Prostate gland (tissue), 2 donors: ENCODE results near the gene PRRT4.

Experiments used
- POLR2AphosphoS5 ChIP-seq: sonication (generic); formaldehyde crosslinking; IDR thresholded peaks from one replicate; pipeline ENCODE4 v1.6.1; 2017; ENCODE audit warnings: antibody characterized with exemption
- TF ChIP-seq, protein P1 (sequence below), 4 experiments: fragments of 200-600 bp in 2 of 4; fragments of 450-650 bp in 2 of 4; sonication (generic) in 2 of 4; IDR thresholded peaks; 1 replicate in 3 of 4; 2 replicates in 1 of 4; pipeline ENCODE4 v1.5.1; 2016 to 2019; ENCODE audit warnings: antibody characterized with exemption in 4 of 4, mild to moderate bottlenecking in 2 of 4, moderate library complexity in 2 of 4

DNA sequence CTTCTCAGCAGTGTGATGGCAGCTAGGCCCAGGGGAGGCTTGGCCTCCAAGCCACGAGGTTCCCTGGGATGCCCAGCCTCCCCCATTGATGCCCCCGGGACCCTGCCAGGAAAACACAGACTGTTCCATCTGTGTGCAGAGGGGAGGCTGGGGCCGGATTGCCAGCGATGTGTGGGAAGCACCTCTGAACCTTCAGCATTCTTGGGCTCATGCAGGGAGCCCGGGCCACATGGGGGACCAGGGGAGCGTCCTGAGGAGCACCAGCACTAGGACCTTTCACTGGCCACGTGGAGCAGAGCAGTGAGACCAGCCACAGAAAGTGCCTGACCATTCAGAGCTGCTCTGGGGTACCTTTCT lies 45.7 kb upstream of the PRRT4 start:
- TF ChIP-seq, protein P1, sequence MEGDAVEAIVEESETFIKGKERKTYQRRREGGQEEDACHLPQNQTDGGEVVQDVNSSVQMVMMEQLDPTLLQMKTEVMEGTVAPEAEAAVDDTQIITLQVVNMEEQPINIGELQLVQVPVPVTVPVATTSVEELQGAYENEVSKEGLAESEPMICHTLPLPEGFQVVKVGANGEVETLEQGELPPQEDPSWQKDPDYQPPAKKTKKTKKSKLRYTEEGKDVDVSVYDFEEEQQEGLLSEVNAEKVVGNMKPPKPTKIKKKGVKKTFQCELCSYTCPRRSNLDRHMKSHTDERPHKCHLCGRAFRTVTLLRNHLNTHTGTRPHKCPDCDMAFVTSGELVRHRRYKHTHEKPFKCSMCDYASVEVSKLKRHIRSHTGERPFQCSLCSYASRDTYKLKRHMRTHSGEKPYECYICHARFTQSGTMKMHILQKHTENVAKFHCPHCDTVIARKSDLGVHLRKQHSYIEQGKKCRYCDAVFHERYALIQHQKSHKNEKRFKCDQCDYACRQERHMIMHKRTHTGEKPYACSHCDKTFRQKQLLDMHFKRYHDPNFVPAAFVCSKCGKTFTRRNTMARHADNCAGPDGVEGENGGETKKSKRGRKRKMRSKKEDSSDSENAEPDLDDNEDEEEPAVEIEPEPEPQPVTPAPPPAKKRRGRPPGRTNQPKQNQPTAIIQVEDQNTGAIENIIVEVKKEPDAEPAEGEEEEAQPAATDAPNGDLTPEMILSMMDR (IDR thresholded peaks at IDR 0.05) = no peak
- TF ChIP-seq POLR2AphosphoS5 = no peak
